HCT116 (cell line): ENCODE data around the gene CTIF. TPM values are rescaled to one million over a fixed set of nuclear protein-coding genes. Genes with fewer than 3 reads are reported as not detected.

Experiments used
- ATAC-seq: fragments of 200-7000 bp; cut with Tn5 transposase; 2 replicates; pipeline ENCODE4 v1.9.1; 2020; ENCODE audit warnings: mild to moderate bottlenecking, moderate library complexity
- BruUV-seq: library from RNA; stranded (reverse); fragments of 400-500 nt; replicated peaks from 2 replicates; lab custom pipeline; 2021; lab: Mats Ljungman, UMichigan
- CTCF ChIA-PET: fragments of 300-600 bp; sonication (Branson Sonifier 250); formaldehyde crosslinking; loops from one replicate; lab custom pipeline; 2021; ENCODE audit warnings: antibody characterized with exemption; lab: Charles Lee
- POLR2A ChIA-PET: fragments of 300-600, 350-600 bp; sonication (Branson Sonifier 250); formaldehyde crosslinking; loops from one replicate; lab custom pipeline; 2021; ENCODE audit warnings: antibody characterized with exemption; lab: Charles Lee
- RAD21 ChIA-PET, 2 experiments: fragments of 300-600 bp; sonication (Branson Sonifier 250); formaldehyde crosslinking; loops; one replicate each; lab custom pipeline; 2023; ENCODE audit warnings: low total read pairs in 2 of 2; ENCODE audit not compliant: uncharacterized antibody in 2 of 2, unreplicated experiment in 2 of 2, low non-redundant PET in 1 of 2; lab: Charles Lee
- DNase-seq: peaks from one replicate; pipeline ENCODE4 v3.0.0-alpha.2; 2010; ENCODE audit warnings: low read depth, low spot score
- H2AFZ ChIP-seq: fragments of 200-600 bp; shearing (Covaris generic), sonication (generic); 2 replicates; pipeline ENCODE4 v1.6.1; 2017; ENCODE audit warnings: low read depth, mixed run types, mixed read lengths, antibody characterized with exemption, low read length; ENCODE audit not compliant: poor library complexity, severe bottlenecking
- H3K27ac ChIP-seq: 2 replicates; pipeline ENCODE4 v1.5.1; 2012; ENCODE audit warnings: low read depth, low read length
- H3K27me3 ChIP-seq: fragments of 200-600 bp; sonication (generic); 2 replicates; pipeline ENCODE4 v1.6.1; 2016; ENCODE audit warnings: mixed run types, low read length, mixed read lengths; ENCODE audit not compliant: insufficient read depth
- H3K36me3 ChIP-seq, 2 experiments: fragments of 200-500 bp in 1 of 2; fragments of 200-600 bp in 1 of 2; sonication (Bioruptor generic) in 1 of 2; sonication (generic) in 1 of 2; 2 replicates each; pipeline versions ENCODE4 v1.5.1 to v1.6.1; 2014 to 2016; ENCODE audit warnings: low read length in 2 of 2, inconsistent platforms in 1 of 2, mixed read lengths in 1 of 2, mixed run types in 1 of 2; ENCODE audit not compliant: insufficient read depth in 2 of 2, control insufficient read depth in 1 of 2
- H3K4me1 ChIP-seq, 2 experiments: fragments of 200-600 bp in 1 of 2; sonication (generic) in 1 of 2; 2 replicates each; pipeline versions ENCODE4 v1.5.1 to v1.6.1; 2012 to 2017; ENCODE audit warnings: low read length in 2 of 2, inconsistent platforms in 1 of 2, mild to moderate bottlenecking in 1 of 2, mixed read lengths in 1 of 2, mixed run types in 1 of 2, moderate library complexity in 1 of 2; ENCODE audit not compliant: insufficient read depth in 2 of 2, control insufficient read depth in 1 of 2
- H3K4me2 ChIP-seq: fragments of 200-600 bp; sonication (generic); 2 replicates; pipeline ENCODE4 v1.6.1; 2017; ENCODE audit warnings: mixed run types, low read length, mixed read lengths
- H3K4me3 ChIP-seq, 2 experiments: fragments of 200-600 bp in 1 of 2; sonication (generic) in 1 of 2; replicated peaks in 1 of 2; 2 replicates each; pipeline ENCODE4 v1.5.1; 2011 to 2016; ENCODE audit warnings: low read length in 2 of 2, control low read depth in 1 of 2, low read depth in 1 of 2, mild to moderate bottlenecking in 1 of 2, mixed read lengths in 1 of 2, mixed run types in 1 of 2
- H3K79me2 ChIP-seq: fragments of 200-600 bp; sonication (generic); 2 replicates; pipeline ENCODE4 v1.6.1; 2017; ENCODE audit warnings: mild to moderate bottlenecking, mixed run types, low read length, moderate library complexity, mixed read lengths; ENCODE audit not compliant: insufficient read depth
- H3K9ac ChIP-seq: fragments of 200-600 bp; sonication (generic); 2 replicates; pipeline ENCODE4 v1.6.1; 2016; ENCODE audit warnings: low read length, mixed read lengths
- H3K9me2 ChIP-seq: fragments of 200-600 bp; sonication (generic), shearing (Covaris generic); 2 replicates; pipeline ENCODE4 v1.6.1; 2017; ENCODE audit warnings: mixed run types, mild to moderate bottlenecking, moderate library complexity; ENCODE audit not compliant: insufficient read depth
- H3K9me3 ChIP-seq, 2 experiments: fragments of 200-500 bp in 1 of 2; fragments of 200-600 bp in 1 of 2; sonication (Bioruptor generic) in 1 of 2; sonication (generic) in 1 of 2; 2 replicates each; pipeline ENCODE4 v1.6.1; 2014 to 2017; ENCODE audit warnings: low read length in 2 of 2, mixed read lengths in 2 of 2, inconsistent platforms in 1 of 2, low read depth in 1 of 2, mild to moderate bottlenecking in 1 of 2, mixed run types in 1 of 2, moderate library complexity in 1 of 2; ENCODE audit not compliant: control insufficient read depth in 1 of 2, insufficient read depth in 1 of 2
- H4K20me1 ChIP-seq: fragments of 200-600 bp; sonication (generic), shearing (Covaris generic); 2 replicates; pipeline ENCODE4 v1.6.1; 2017; ENCODE audit warnings: mixed run types, mild to moderate bottlenecking, moderate library complexity; ENCODE audit not compliant: insufficient read depth
- ATF3 ChIP-seq: IDR thresholded peaks from 2 replicates; pipeline ENCODE4 v1.6.1; 2012
- CBX3 ChIP-seq: IDR thresholded peaks from 2 replicates; pipeline ENCODE4 v1.6.1; 2012; ENCODE audit warnings: low read depth
- CTCF ChIP-seq, 3 experiments: fragments of 200-600 bp in 1 of 3; sonication (generic) in 1 of 3; IDR thresholded peaks in 2 of 3; conservative IDR thresholded peaks in 1 of 3; 2 replicates each; pipeline ENCODE4 v1.5.1; 2012 to 2017; ENCODE audit warnings: low read depth in 2 of 3, low read length in 2 of 3, antibody characterized with exemption in 1 of 3, borderline replicate concordance in 1 of 3, control low read depth in 1 of 3, mild to moderate bottlenecking in 1 of 3, mixed read lengths in 1 of 3, mixed run types in 1 of 3, moderate library complexity in 1 of 3; ENCODE audit not compliant: insufficient read depth in 1 of 3
- EGR1 ChIP-seq: IDR thresholded peaks from 2 replicates; pipeline ENCODE4 v1.6.1; 2012; ENCODE audit warnings: low read depth
- ELF1 ChIP-seq: IDR thresholded peaks from 2 replicates; pipeline ENCODE4 v1.6.1; 2012; ENCODE audit warnings: low read depth, borderline replicate concordance
- EZH2 ChIP-seq: fragments of 200-600 bp; sonication (generic); IDR thresholded peaks from 2 replicates; pipeline ENCODE4 v1.6.1; 2017; ENCODE audit warnings: antibody characterized with exemption, mixed run types
- EZH2phosphoT487 ChIP-seq: fragments of 200-600 bp; IDR thresholded peaks from 2 replicates; pipeline ENCODE4 v1.6.1; 2018; ENCODE audit warnings: antibody characterized with exemption, borderline replicate concordance
- MAX ChIP-seq: IDR thresholded peaks from 2 replicates; pipeline ENCODE4 v1.6.1; 2012
- POLR2A ChIP-seq: IDR thresholded peaks from 2 replicates; pipeline ENCODE4 v1.7.0; 2011; ENCODE audit warnings: borderline replicate concordance; ENCODE audit not compliant: insufficient read depth, insufficient read length; ENCODE audit errors: extremely low read depth
- POLR2AphosphoS5 ChIP-seq: IDR thresholded peaks from 2 replicates; pipeline ENCODE4 v1.6.1; 2011; ENCODE audit warnings: mild to moderate bottlenecking, low read depth, low read length, moderate library complexity
- RAD21 ChIP-seq: IDR thresholded peaks from 2 replicates; pipeline ENCODE4 v1.6.1; 2012; ENCODE audit warnings: low read depth, mild to moderate bottlenecking
- REST ChIP-seq: IDR thresholded peaks from 2 replicates; pipeline ENCODE4 v1.6.1; 2012; ENCODE audit warnings: low read depth
- SP1 ChIP-seq: IDR thresholded peaks from 2 replicates; pipeline ENCODE4 v1.6.1; 2012; ENCODE audit warnings: low read depth
- SRF ChIP-seq: IDR thresholded peaks from 2 replicates; pipeline ENCODE4 v1.6.1; 2012; ENCODE audit warnings: low read depth
- TCF7L2 ChIP-seq: IDR thresholded peaks from 2 replicates; pipeline ENCODE4 v1.7.0; 2011; ENCODE audit warnings: borderline replicate concordance, inconsistent platforms; ENCODE audit not compliant: insufficient read depth, insufficient read length; ENCODE audit errors: extremely low read depth
- YY1 ChIP-seq: IDR thresholded peaks from 2 replicates; pipeline ENCODE4 v1.6.1; 2011; ENCODE audit warnings: low read length, low read depth, moderate library complexity, mild to moderate bottlenecking; ENCODE audit not compliant: insufficient replicate concordance; ENCODE audit errors: extremely low read depth
- ZBTB33 ChIP-seq: IDR thresholded peaks from 2 replicates; pipeline ENCODE4 v1.6.1; 2011; ENCODE audit warnings: mild to moderate bottlenecking, low read length, moderate library complexity; ENCODE audit not compliant: insufficient replicate concordance; ENCODE audit errors: extremely low read depth
- ZFX ChIP-seq: fragments of 450-650 bp; IDR thresholded peaks from 2 replicates; pipeline ENCODE4 v1.6.1; 2017
- ZNF274 ChIP-seq: fragments of 200-500 bp; sonication (Bioruptor generic); IDR thresholded peaks from 2 replicates; pipeline ENCODE4 v1.6.1; 2014; ENCODE audit warnings: mild to moderate bottlenecking, low read depth, low read length, inconsistent platforms
- intact Hi-C: fragments of 100-400 bp; cut with micrococcal nuclease; formaldehyde crosslinking; loops from 2 replicates; pipeline ENCODE4 v1.10.0; 2022
- total RNA-seq: library from RNA; stranded (reverse); gene quantifications from one replicate; pipeline ENCODE4 v1.2.1, GENCODE V29; 2021; ENCODE audit not compliant: unreplicated experiment

CTIF gene
- total RNA-seq, 1 experiment from 2014 or later: 19.7 TPM

GRCh38 chr18:48705043-48705442, 166.2 kb downstream of the CTIF start (continued):
- TF ChIP-seq ZFX: no peak
- TF ChIP-seq POLR2AphosphoS5: no peak
- TF ChIP-seq POLR2A: no peak
- no peak for TF ChIP-seq SRF
- no peak for TF ChIP-seq TCF7L2
- TF ChIP-seq EZH2phosphoT487: no peak
- TF ChIP-seq ZBTB33: no peak

GRCh38 chr18:48705531-48705930, 166.7 kb downstream of the CTIF start:
- ChIA-PET RAD21 (no interaction called here), CTCF (no interaction called here), POLR2A (no interaction called here)
- no peak overlapping the region for H3K4me2 ChIP-seq
- H4K20me1 ChIP-seq: no peaks in the 10 kb centered on the region
- no peaks in the 10 kb centered on the region for H3K9me2 ChIP-seq
- intact Hi-C loops: no loop called here
- H3K9ac ChIP-seq: no peak overlapping the region
- no peaks in the 10 kb centered on the region for H3K9me3 ChIP-seq
- H3K4me3 ChIP-seq: no peak overlapping the region
- no peaks in the 10 kb centered on the region for H3K36me3 ChIP-seq
- H3K79me2 ChIP-seq: no peaks in the 10 kb centered on the region
- no peak overlapping the region for H2AFZ ChIP-seq
- ATAC-seq (no peak), DNase-seq (no peak)
- BruUV-seq: no TSS peak
- no peaks in the 10 kb centered on the region for H3K27me3 ChIP-seq
- H3K27ac ChIP-seq: no peak overlapping the region
- no peaks in the 10 kb centered on the region for H3K4me1 ChIP-seq
- TF ChIP-seq TCF7L2: no peak
- no peak for TF ChIP-seq ATF3
- no peak for TF ChIP-seq SP1
- TF ChIP-seq ZFX: no peak
- TF ChIP-seq REST: no peak
- no peak for TF ChIP-seq EZH2phosphoT487
- no peak for TF ChIP-seq EZH2
- TF ChIP-seq MAX: no peak
- TF ChIP-seq RAD21: no peak
- TF ChIP-seq CBX3: no peak
- no peak for TF ChIP-seq ELF1
- no peak for TF ChIP-seq ZNF274
- TF ChIP-seq EGR1: no peak
- TF ChIP-seq CTCF (IDR thresholded peaks at IDR 0.05 in 2 of 3, conservative IDR thresholded peaks at IDR 0.05 in 1 of 3; ENCODE audit: borderline replicate concordance in 1 of 3, insufficient read depth in 1 of 3, low read depth in 2 of 3, low read length in 2 of 3): no peak
- TF ChIP-seq YY1: no peak
